Measurements from ENCODE around the gene PGAM2.

PGAM2 gene

GRCh38 chr7:44103566-44103922, 38.2 kb upstream of the PGAM2 start:
- DNase-seq (ENCODE audit: low read depth): no peak

- DNase-seq (ENCODE audit: low read depth): no peak
These were observed 37.6 kb upstream of the PGAM2 start for GRCh38 chr7:44102846-44103565.

- DNase-seq (ENCODE audit: low read depth): no peak
These were observed 36.8 kb upstream of the PGAM2 start for GRCh38 chr7:44101966-44102845.

- DNase-seq (ENCODE audit: low read depth): no peak
These were observed 36.1 kb upstream of the PGAM2 start for GRCh38 chr7:44101303-44101965.

- DNase-seq (ENCODE audit: low read depth): no peak
These were observed 35.3 kb upstream of the PGAM2 start for GRCh38 chr7:44100458-44101302.

GRCh38 chr7:44099669-44100068, 34.3 kb upstream of the PGAM2 start:
- no peak for DNase-seq (ENCODE audit: low read depth)

GRCh38 chr7:44098092-44099068, 33.0 kb upstream of the PGAM2 start:
- no peak for DNase-seq (ENCODE audit: low read depth)

GRCh38 chr7:44097064-44097932, 31.9 kb upstream of the PGAM2 start:
- no peak for DNase-seq (ENCODE audit: low read depth)

GRCh38 chr7:44096326-44096881, 31.0 kb upstream of the PGAM2 start:
- DNase-seq (ENCODE audit: low read depth): no peak

- no peak for DNase-seq (ENCODE audit: low read depth)
These were observed 30.4 kb upstream of the PGAM2 start for GRCh38 chr7:44095781-44096180.

GRCh38 chr7:44094883-44095592, 29.7 kb upstream of the PGAM2 start:
- no peak for DNase-seq (ENCODE audit: low read depth)

- DNase-seq (ENCODE audit: low read depth): no peak
These were observed 29.0 kb upstream of the PGAM2 start for GRCh38 chr7:44094365-44094764.

GRCh38 chr7:44093102-44093641, 27.8 kb upstream of the PGAM2 start:
- no peak for DNase-seq (ENCODE audit: low read depth)

- no peak for DNase-seq (ENCODE audit: low read depth)
These were observed 22.8 kb upstream of the PGAM2 start for GRCh38 chr7:44087911-44088838.

- DNase-seq (ENCODE audit: low read depth): no peak
These were observed 21.3 kb upstream of the PGAM2 start for GRCh38 chr7:44086627-44087026.

GRCh38 chr7:44085546-44085945, 20.2 kb upstream of the PGAM2 start:
- DNase-seq (ENCODE audit: low read depth): no peak

- DNase-seq (ENCODE audit: low read depth): no peak
These were observed 19.3 kb upstream of the PGAM2 start for GRCh38 chr7:44084701-44085100.
